H4 (cell line): ENCODE data around the gene CHMP4B. TPM values are rescaled to one million over a fixed set of nuclear protein-coding genes. Genes with fewer than 3 reads are reported as not detected.

Experiments used
- DNase-seq: peaks from one replicate; pipeline ENCODE4 v3.0.0-alpha.2; 2015; ENCODE audit warnings: low spot score
- total RNA-seq: library from RNA; depleted of rRNA; stranded (reverse); fragments of >200 nt; shearing (Covaris generic); gene quantifications from 2 replicates; pipeline ENCODE4 v1.2.3, GENCODE V29; 2014

Gene CHMP4B
- total RNA-seq, 1 experiment from 2014 or later: 36.2 TPM

DNA sequence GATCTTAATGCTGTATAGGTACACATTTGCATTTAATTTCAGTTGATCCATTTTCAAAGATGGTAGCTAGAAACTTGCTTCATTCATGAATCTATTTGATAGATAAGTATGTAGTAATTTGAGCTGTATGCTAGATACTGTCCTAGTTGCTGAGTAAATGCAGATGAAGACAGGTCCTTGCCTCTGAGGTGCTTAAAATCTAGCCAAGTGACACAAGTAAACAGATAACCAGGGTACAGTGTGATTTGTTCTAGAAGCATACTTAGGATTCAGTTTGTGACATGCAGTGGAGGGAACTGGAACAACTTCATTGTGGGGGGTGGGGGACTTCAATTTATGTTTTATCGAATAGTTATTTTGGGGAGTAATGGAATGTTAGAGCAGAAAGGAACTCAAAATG is 9.2 kb downstream of the CHMP4B start:
- DNase-seq: no peak

DNA sequence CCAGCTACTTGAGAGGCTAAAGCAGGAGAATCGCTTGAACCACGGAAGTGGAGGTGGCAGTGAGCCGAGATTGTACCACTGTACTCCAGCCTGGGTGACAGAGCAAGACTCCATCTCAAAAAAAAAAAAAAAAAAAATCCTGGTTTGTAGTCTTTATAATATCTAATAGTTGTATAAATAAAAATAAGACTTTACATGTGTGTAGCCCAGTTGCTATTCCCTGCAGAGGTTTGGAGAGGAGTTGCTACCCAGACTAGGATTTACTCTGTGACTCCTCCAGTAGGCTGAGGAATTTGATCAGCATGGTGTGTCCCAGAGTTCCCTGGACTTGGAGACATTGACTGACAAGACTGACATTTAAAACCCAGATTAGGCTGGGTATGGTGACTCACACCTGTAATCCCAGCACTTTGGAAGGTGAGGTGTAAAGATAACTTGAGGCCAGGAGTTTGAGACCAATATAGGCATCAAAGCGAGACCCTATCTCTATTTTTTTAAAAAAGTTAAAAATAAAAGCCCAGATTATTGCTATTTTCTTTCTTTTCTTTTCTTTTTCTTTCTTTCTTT is 10.2 kb downstream of the CHMP4B start:
- DNase-seq: no peak

DNA sequence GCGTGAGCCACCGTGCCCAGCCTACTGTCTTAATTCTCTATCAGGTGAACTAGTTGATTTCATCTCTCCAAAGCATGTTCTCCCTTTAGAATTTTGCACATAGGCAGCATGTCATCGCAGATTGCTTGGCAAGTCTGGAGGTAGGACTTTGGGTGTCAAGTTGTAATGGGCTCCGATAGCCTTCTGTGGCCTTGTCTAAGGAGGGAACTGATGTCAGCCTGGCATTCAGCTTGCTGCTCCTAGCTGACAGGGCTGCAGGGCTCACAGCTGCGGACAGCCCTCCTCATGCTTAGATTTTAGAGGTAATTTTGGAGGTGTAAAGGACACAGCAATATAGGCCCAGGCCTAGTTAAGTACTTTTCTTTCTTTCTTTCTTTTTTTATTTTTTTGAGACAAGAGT is 11.3 kb downstream of the CHMP4B start:
- no peak for DNase-seq

- DNase-seq: no peak
These were observed 11.8 kb downstream of the CHMP4B start for GRCh38 chr20:33822991-33823390.

GRCh38 chr20:33824852-33825251 is 13.7 kb downstream of the CHMP4B start:
- no peak for DNase-seq

DNA sequence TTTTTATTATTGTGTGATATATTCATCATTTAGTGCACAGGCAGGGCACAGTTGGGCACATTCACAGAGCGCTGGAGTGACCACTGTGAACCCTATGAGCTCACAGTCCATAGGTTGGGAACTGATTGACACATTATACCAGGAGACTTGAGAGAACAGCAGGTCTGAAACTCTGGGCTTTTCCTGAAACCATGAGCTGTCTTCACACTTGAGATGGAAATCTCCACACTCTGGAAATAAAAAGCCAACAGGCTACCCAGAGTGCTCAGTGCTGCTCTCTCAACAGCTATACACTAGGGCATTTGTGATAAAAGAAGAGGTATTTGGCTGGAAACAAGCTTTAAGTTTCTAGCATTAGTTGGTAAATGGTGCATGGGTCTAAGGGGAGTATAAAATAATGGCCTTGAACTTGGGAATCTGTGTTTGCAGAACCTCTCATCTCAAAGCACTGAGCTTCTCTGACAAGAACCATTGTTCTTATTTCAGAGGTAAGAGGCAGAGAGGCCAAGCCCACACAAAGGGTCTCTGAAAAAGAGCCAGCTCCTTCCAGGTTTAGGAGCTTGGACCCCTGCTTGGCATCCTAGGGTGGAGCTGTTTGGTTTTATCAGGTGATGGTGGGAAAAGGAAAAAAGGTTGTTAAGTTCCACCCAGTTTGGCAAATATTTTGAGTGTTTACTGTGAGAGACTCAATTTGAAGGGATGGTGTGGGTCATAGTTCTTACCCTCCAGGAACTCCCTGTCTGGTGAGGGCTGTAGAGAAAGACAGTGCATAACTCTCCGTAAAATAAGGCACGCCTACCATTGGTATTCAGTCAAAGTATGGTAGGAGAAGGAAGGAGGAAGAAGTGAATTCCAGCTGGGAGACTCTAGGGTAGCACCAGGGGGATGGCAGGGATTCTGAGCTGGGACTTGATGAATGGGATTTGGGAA is 14.5 kb downstream of the CHMP4B start:
- no peak for DNase-seq

GRCh38 chr20:33826270-33826897 is 15.2 kb downstream of the CHMP4B start:
- no peak for DNase-seq

DNA sequence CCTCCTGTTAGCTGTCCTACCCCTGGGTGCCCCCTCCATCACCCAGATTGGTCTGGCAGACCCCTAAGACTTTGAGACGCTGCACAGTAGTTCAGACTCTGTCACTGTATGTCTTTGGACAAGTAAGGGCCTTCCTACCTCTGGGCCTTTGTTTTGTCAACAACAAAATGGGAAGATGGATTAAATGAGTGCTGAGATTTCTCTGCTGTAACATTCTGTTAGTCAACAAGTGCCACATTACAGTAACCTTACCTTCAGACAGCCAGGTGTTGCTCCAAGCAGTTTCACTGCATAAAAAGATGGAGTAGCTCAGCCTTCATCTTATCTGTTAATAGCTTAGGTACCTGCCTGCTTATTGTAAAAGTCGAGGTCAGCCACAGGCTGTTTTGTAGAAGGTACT is 16.0 kb downstream of the CHMP4B start:
- DNase-seq: no peak

- no peak for DNase-seq
These were observed 16.6 kb downstream of the CHMP4B start for GRCh38 chr20:33827634-33828325.

DNA sequence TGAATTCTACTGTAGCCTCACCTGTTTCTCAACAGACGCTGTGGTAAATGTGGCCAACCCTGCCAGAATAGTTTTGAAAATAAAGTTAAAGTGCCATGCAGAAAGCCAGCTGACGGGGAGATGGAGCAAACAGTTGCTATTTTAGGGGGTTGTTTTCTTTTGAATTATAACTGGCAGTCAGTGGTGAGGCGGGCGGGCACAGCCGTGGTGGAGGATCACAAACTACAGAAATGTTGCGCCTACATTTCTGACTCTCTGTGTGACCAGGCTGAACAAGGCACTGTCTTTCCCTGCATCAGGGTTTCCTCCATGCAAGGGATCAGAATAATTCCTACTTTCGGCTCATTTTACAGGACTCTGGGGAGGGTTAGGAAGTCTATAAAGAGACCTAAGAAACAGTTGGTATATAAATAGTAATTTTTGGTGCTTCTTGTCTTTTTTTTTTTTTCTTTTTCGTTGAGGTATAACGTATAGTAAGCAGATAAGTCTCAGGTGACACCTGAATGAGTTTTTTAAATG is 17.2 kb downstream of the CHMP4B start:
- no peak for DNase-seq

DNA sequence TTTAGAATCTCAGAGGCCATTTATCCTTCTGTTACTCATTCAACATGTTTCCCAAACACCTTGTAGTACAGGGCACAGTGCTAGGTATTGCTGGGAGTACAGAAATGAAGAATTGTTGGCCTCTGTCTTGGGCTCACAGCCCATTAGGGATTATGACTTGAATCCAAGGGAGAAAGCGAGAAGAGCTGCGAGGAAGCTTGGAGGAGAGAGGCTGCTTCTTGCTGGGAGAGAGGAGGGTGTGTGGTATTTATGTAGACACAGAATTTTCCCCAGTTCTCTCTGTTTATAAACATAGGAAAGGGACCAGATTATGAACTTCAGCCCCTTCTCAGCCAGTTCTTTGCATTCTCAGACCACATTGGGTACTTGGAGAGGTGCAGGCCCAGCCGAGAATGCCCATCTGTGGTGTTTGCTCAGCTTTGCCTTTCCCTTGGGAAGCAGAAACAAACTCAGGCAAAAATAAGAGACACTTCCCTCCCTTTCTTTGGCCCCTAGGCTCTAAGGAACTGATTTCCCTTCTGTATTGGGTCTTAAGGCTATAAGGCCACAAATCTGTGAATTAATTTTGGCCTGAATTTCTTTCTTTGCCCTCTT is 17.9 kb downstream of the CHMP4B start:
- DNase-seq: no peak

DNA sequence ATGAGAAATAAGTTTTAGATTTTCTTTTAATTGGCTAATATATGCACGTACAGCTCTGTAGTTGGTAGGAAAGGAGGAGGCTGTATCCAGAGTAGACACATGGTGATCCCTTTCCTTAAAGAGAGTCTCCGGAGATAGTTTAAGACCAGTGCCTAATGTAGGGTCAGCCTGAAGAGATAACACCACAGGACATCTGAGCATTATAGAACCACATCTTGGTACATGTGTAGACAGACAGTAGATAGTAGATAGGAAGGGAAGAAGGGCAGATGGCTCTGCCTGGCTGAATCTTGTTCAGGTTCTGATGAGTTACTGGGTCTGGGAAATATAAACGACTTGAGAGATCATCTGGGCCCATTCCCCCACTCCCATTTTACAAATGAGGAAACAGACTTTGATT is 18.5 kb downstream of the CHMP4B start:
- no peak for DNase-seq

DNA sequence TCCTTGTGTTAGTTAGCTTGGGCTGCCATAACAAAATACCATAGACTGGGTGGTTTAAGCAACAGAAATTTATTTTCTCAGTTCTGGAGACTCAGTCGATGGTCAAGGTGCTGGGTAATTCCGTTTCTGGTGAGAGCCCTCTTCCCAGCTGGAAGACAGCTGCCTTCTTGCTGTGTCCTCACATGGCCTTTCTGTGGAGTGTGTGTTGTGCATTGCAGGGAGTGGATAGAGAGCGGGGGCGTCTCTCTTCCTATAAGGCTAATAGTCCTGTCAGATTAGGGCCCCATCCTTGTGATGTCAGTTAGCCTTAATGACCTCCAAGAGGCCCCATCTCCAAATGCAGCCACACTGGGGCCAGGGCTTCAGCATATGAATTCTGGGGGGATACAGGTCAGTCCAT is 19.2 kb downstream of the CHMP4B start:
- no peak for DNase-seq

DNA sequence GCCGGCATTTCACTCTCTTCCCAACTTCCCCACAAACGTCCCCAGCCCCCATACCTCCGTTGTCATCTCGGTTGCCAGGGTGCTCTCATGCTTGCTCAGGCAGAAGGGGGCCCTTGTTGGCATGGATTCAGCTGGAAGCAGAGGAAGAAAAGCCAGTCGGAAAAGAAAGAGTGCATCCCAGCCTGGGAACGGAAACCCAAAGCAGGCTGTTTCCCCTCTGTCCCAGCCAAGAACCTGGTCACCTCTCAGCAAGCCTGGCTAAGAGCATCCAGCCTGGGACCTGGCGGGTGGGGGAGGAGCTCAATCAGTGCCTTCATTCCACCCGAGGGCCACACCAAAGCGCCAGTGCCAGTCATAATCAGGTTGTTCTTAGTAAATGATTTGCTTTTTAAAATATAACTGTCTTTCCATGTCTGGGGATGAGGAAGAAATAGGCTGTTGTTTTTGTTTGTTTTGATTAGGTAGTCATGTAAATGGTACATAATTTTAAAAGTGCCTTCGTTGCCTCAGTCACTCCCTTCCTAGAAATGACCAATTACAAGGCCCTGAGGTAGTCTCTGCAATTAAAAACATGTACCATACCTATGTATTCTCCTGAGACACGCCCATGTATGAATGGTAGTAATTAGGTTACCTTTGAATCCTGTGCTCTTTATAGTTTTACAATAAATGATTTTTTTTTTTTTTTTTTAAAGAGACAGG is 21.1 kb downstream of the CHMP4B start:
- DNase-seq: no peak

GRCh38 chr20:33833333-33833732 is 22.2 kb downstream of the CHMP4B start:
- DNase-seq: no peak

- no peak for DNase-seq
These were observed 24.5 kb downstream of the CHMP4B start for GRCh38 chr20:33835615-33836172.

DNA sequence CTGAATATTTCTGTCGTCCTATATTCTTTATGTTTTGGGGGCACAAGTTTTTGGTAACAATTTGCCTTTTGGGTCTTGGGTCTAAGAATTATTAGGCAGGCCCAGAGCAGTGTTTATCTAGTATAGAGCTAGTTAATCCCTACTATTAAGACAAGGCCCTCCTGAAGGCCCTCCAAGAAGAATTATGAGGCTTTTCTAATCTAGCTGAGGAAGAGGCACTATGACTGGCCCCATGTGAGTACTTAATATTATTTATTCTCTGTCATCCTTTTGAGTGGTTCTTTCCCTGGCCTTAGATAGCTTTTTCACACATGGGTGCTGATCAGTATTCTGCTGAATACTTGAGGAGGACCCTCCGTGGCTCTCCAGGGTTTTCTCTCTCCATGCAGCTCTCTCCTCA is 25.1 kb downstream of the CHMP4B start:
- no peak for DNase-seq

DNA sequence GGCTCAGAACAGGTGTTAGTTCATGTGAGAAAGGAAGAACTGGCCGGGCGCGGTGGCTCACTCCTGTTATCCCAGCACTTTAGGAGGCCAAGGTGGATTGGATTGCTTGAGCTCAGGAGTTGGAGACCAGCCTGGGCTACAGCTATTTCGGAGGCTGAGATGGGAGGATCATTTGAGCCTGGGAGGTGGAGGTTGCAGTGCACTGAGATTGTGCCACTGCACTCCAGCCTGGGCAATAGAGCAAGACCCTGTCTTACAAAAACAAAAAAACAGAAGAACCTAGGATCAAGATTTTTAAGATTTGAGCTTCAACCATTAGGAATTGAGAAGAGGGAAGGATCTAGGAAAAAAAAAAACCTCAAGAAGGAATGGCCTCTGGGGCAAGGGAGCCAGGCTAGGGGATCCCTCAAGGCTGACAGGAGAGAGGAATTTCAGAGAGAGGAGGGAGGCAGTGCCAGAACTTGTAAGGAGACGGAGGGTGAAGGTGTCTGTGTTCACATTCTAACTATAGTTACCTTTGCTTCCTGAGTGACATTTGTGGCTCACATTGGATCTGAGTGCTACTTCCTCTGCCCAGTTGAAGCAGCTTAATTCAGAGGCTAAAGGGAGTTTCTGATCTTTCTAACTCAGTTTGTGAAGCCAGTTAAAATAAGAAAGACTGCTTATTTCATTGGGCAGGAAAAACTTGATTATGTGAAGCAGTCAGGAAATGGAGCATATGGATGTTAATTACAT is 26.1 kb downstream of the CHMP4B start:
- no peak for DNase-seq

- no peak for DNase-seq
These were observed 27.1 kb downstream of the CHMP4B start for GRCh38 chr20:33838035-33838864.
